GM12878 (cell line): ENCODE measurements around the gene STRA6. TPM values are rescaled to one million over a fixed set of nuclear protein-coding genes. Genes with fewer than 3 reads are reported as not detected.

Experiments used
- BCL11A ChIP-seq: IDR thresholded peaks from 2 replicates; pipeline ENCODE4 v1.6.1; 2011; ENCODE audit warnings: low read depth, low read length
- CEBPB ChIP-seq, 2 experiments: fragments of 150-350 bp in 1 of 2; IDR thresholded peaks; 2 replicates each; pipeline ENCODE4 v1.6.1; 2012 to 2014; ENCODE audit warnings: low read depth in 2 of 2, low read length in 2 of 2, borderline replicate concordance in 1 of 2, inconsistent platforms in 1 of 2
- CREB1 ChIP-seq: IDR thresholded peaks from 2 replicates; pipeline ENCODE4 v1.6.1; 2012; ENCODE audit warnings: low read depth, mild to moderate bottlenecking, inconsistent platforms
- EED ChIP-seq: sonication (generic); IDR thresholded peaks from 2 replicates; pipeline ENCODE4 v1.6.1; 2016; ENCODE audit warnings: antibody characterized with exemption, low read depth
- MEF2A ChIP-seq: IDR thresholded peaks from 2 replicates; pipeline ENCODE4 v1.6.1; 2011; ENCODE audit warnings: low read depth, mild to moderate bottlenecking, low read length, moderate library complexity; ENCODE audit not compliant: insufficient read depth
- NFIC ChIP-seq: IDR thresholded peaks from 2 replicates; pipeline ENCODE4 v1.6.1; 2012; ENCODE audit warnings: low read depth, mild to moderate bottlenecking, inconsistent platforms, low read length, moderate library complexity
- POLR2AphosphoS2 ChIP-seq: IDR thresholded peaks from 2 replicates; pipeline ENCODE4 v1.6.1; 2011; ENCODE audit warnings: low read depth, mild to moderate bottlenecking, low read length, improper control_type of control experiment, moderate library complexity
- RAD21 ChIP-seq: IDR thresholded peaks from 2 replicates; pipeline ENCODE4 v1.6.1; 2011; ENCODE audit warnings: mild to moderate bottlenecking, low read depth, low read length, moderate library complexity; ENCODE audit not compliant: insufficient read depth
- RFX5 ChIP-seq: IDR thresholded peaks from 2 replicates; pipeline ENCODE4 v1.6.1; 2011; ENCODE audit warnings: low read depth, low read length, improper control_type of control experiment
- SMAD5 ChIP-seq: IDR thresholded peaks from 2 replicates; pipeline ENCODE4 v1.6.1; 2016; ENCODE audit warnings: antibody characterized with exemption, low read depth
- SMARCA5 ChIP-seq: fragments of 450-650 bp; IDR thresholded peaks from 2 replicates; pipeline ENCODE4 v1.6.1; 2017; ENCODE audit warnings: mild to moderate bottlenecking
- SRF ChIP-seq, 2 experiments: IDR thresholded peaks; 2 replicates each; pipeline ENCODE4 v1.6.1; 2011; ENCODE audit warnings: low read depth in 2 of 2, low read length in 2 of 2, mild to moderate bottlenecking in 1 of 2, moderate library complexity in 1 of 2
- TBL1XR1 ChIP-seq: IDR thresholded peaks from 2 replicates; pipeline ENCODE4 v1.6.1; 2012; ENCODE audit warnings: low read depth, low read length, improper control_type of control experiment
- TCF12 ChIP-seq: IDR thresholded peaks from 2 replicates; pipeline ENCODE4 v1.6.1; 2011; ENCODE audit warnings: low read depth, mild to moderate bottlenecking, low read length
- TCF3 ChIP-seq: IDR thresholded peaks from 2 replicates; pipeline ENCODE4 v1.6.1; 2012; ENCODE audit warnings: low read depth, mild to moderate bottlenecking, low read length, borderline replicate concordance; ENCODE audit not compliant: insufficient read depth
- ZNF622 ChIP-seq: fragments of 450-650 bp; IDR thresholded peaks from 2 replicates; pipeline ENCODE4 v1.6.1; 2017; ENCODE audit warnings: mild to moderate bottlenecking, inconsistent platforms
- polyA plus RNA-seq, 11 experiments: library from polyadenylated mRNA; depleted of rRNA in 4 of 11; unstranded in 6 of 11; stranded (reverse) in 5 of 11; fragments of >200 nt; fragmentation: Nextera tagmentation in 4 of 11; fragmentation: Illumina TruSeq in 1 of 11; extraction: Ambion mirVana in 4 of 11; extraction: Trizol in 1 of 11; gene quantifications; 1 replicate in 1 of 11; 2 replicates in 10 of 11; pipeline versions ENCODE4 v1.2.1 to v1.2.3, GENCODE V29; 2011 to 2016; ENCODE audit warnings: inconsistent platforms in 2 of 11, missing spikeins in 2 of 11, low read depth in 1 of 11
- total RNA-seq, 4 experiments: library from RNA; depleted of rRNA in 3 of 4; stranded (reverse); fragments of >200 nt in 3 of 4; fragmentation: Illumina TruSeq in 1 of 4; extraction: Trizol in 1 of 4; gene quantifications; 2 replicates each; pipeline versions ENCODE4 v1.2.1 to v1.2.3, GENCODE V29; 2013 to 2021
- TF ChIP-seq, protein P1 (sequence below): IDR thresholded peaks from 2 replicates; pipeline ENCODE4 v1.6.1; 2011; ENCODE audit warnings: borderline replicate concordance, low read depth, mild to moderate bottlenecking, moderate library complexity, mixed read lengths, low read length; ENCODE audit not compliant: insufficient read depth; ENCODE audit errors: extremely low read length
- TF ChIP-seq, protein P2 (sequence below): fragments of 450-650 bp; IDR thresholded peaks from 2 replicates; pipeline ENCODE4 v1.6.1; 2017; ENCODE audit warnings: mild to moderate bottlenecking, moderate library complexity
- TF ChIP-seq, protein P3 (sequence below): fragments of 450-650 bp; formaldehyde crosslinking; IDR thresholded peaks from 2 replicates; pipeline ENCODE4 v1.5.0; 2022; ENCODE audit warnings: mild to moderate bottlenecking, missing genetic modification characterization

The STRA6 gene
- total and polyA plus RNA-seq, 10 of the 15 experiments (the other 5 are each of a cell fraction or from before 2014, with no cell fraction given), result 0.31 to 10.8 (median 5.8) TPM

DNA sequence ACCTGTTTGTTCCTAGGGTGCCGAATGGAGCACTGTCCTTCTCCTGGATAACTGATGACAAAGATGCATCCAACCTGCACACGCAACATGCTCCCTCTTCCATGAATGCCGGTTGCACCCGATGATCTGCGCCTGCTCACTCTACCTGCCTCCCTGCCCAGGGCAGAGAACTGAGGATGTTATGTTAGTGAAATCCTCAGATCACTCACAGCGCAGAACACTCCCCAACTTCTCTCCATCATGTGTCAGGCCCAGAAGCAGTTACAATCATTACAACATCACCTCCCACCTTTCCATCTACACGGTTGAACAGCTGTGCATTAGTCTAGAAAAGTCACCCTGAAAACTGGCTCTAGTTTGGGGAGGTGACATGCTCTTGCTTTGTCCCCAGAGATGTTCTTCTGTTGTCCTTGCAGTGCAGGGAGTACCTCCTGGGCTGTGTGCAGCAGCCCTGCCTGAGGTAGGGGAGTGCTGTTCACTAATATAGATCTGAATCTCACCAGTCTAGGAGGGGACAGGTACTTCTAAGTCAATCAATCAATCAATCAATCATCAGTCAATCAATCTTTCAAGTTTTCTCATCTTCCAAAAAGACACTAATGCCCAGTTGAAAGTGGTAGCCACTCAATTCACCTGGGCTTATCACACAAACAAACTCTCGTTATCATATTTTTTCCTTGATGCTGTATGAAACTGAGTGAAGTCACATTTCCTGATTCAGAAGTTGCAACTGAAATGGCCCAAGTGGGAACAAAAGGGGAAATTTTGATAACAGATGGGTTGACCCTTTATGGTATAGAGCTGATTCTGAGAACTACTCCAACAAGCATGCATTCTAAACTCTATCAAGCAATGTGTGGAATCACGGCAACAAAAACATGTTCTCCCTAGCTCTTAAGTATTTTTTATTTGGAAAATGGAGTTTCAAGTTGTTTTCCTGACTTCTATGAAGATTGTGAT is 44.4 kb downstream of the STRA6 start (continued):
- TF ChIP-seq SMAD5 (no peak), TCF3 (no peak), SMARCA5 (no peak), BCL11A (no peak), MEF2A (0 out of 2 replicates have a peak, but pooled peaks have one; percentile 29), NFIC (peak; percentile 73; the same call in 1 of the 2 replicates), POLR2AphosphoS2 (no peak), RFX5 (no peak), SRF (IDR thresholded peaks at IDR 0.05; ENCODE audit: low read depth in 2 of 2, low read length in 2 of 2) (peak in 1 of 2 experiments; percentile 33; a peak in 1 of 4 replicates), TCF12 (no peak), EED (no peak), CREB1 (no peak), ZNF622 (no peak), CEBPB (IDR thresholded peaks at IDR 0.05; ENCODE audit: borderline replicate concordance in 1 of 2, low read depth in 2 of 2, low read length in 2 of 2) (no peak), RAD21 (no peak), TBL1XR1 (no peak)
- TF ChIP-seq, protein P1, sequence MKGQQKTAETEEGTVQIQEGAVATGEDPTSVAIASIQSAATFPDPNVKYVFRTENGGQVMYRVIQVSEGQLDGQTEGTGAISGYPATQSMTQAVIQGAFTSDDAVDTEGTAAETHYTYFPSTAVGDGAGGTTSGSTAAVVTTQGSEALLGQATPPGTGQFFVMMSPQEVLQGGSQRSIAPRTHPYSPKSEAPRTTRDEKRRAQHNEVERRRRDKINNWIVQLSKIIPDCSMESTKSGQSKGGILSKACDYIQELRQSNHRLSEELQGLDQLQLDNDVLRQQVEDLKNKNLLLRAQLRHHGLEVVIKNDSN, result no peak
- TF ChIP-seq, protein P2, sequence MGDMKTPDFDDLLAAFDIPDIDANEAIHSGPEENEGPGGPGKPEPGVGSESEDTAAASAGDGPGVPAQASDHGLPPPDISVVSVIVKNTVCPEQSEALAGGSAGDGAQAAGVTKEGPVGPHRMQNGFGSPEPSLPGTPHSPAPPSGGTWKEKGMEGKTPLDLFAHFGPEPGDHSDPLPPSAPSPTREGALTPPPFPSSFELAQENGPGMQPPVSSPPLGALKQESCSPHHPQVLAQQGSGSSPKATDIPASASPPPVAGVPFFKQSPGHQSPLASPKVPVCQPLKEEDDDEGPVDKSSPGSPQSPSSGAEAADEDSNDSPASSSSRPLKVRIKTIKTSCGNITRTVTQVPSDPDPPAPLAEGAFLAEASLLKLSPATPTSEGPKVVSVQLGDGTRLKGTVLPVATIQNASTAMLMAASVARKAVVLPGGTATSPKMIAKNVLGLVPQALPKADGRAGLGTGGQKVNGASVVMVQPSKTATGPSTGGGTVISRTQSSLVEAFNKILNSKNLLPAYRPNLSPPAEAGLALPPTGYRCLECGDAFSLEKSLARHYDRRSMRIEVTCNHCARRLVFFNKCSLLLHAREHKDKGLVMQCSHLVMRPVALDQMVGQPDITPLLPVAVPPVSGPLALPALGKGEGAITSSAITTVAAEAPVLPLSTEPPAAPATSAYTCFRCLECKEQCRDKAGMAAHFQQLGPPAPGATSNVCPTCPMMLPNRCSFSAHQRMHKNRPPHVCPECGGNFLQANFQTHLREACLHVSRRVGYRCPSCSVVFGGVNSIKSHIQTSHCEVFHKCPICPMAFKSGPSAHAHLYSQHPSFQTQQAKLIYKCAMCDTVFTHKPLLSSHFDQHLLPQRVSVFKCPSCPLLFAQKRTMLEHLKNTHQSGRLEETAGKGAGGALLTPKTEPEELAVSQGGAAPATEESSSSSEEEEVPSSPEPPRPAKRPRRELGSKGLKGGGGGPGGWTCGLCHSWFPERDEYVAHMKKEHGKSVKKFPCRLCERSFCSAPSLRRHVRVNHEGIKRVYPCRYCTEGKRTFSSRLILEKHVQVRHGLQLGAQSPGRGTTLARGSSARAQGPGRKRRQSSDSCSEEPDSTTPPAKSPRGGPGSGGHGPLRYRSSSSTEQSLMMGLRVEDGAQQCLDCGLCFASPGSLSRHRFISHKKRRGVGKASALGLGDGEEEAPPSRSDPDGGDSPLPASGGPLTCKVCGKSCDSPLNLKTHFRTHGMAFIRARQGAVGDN, result no peak
- TF ChIP-seq, protein P3, sequence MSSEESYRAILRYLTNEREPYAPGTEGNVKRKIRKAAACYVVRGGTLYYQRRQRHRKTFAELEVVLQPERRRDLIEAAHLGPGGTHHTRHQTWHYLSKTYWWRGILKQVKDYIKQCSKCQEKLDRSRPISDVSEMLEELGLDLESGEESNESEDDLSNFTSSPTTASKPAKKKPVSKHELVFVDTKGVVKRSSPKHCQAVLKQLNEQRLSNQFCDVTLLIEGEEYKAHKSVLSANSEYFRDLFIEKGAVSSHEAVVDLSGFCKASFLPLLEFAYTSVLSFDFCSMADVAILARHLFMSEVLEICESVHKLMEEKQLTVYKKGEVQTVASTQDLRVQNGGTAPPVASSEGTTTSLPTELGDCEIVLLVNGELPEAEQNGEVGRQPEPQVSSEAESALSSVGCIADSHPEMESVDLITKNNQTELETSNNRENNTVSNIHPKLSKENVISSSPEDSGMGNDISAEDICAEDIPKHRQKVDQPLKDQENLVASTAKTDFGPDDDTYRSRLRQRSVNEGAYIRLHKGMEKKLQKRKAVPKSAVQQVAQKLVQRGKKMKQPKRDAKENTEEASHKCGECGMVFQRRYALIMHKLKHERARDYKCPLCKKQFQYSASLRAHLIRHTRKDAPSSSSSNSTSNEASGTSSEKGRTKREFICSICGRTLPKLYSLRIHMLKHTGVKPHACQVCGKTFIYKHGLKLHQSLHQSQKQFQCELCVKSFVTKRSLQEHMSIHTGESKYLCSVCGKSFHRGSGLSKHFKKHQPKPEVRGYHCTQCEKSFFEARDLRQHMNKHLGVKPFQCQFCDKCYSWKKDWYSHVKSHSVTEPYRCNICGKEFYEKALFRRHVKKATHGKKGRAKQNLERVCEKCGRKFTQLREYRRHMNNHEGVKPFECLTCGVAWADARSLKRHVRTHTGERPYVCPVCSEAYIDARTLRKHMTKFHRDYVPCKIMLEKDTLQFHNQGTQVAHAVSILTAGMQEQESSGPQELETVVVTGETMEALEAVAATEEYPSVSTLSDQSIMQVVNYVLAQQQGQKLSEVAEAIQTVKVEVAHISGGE (CRISPR knock-in tag), result no peak
